Activated CD4-positive, alpha-beta memory T cell treated with anti-CD3 and anti-CD28 coated beads, Interleukin-2, amount 10 ng/mL, durations not matched to agents 7 days and 5 days (primary cell): ENCODE data around the gene MRTFA. TPM values are rescaled to one million over a fixed set of nuclear protein-coding genes. Genes with fewer than 3 reads are reported as not detected.

Source experiments
- CTCF ChIA-PET: fragments of 350-600 bp; sonication (Branson Sonifier 250); formaldehyde crosslinking; loops from one replicate; lab custom pipeline; 2021; ENCODE audit warnings: antibody characterized with exemption, inconsistent platforms; lab: Charles Lee
- POLR2A ChIA-PET: fragments of 350-600 bp; sonication (Branson Sonifier 250); formaldehyde crosslinking; loops from one replicate; lab custom pipeline; 2021; ENCODE audit warnings: antibody characterized with exemption; lab: Charles Lee
- DNase-seq: peaks from one replicate; pipeline ENCODE4 v3.0.0-alpha.2; 2020
- H3K27ac Mint-ChIP-seq: one replicate; pipeline ENCODE4 v1.8.0; 2021; ENCODE audit warnings: mild to moderate bottlenecking, mixed read lengths
- H3K27me3 Mint-ChIP-seq: one replicate; pipeline ENCODE4 v1.8.0; 2021; ENCODE audit warnings: mixed read lengths
- H3K36me3 Mint-ChIP-seq: one replicate; pipeline ENCODE4 v1.8.0; 2021; ENCODE audit warnings: low read depth, mixed read lengths
- H3K4me1 Mint-ChIP-seq: one replicate; pipeline ENCODE4 v1.8.0; 2021; ENCODE audit warnings: mixed read lengths
- H3K4me3 Mint-ChIP-seq: one replicate; pipeline ENCODE4 v1.8.0; 2021; ENCODE audit warnings: mild to moderate bottlenecking, mixed read lengths
- H3K9me3 Mint-ChIP-seq: one replicate; pipeline ENCODE4 v1.8.0; 2021; ENCODE audit warnings: mixed read lengths
- total RNA-seq, 2 experiments: library from RNA; stranded (reverse); gene quantifications; one replicate each; pipeline ENCODE4 v1.2.3, GENCODE V29; 2021

MRTFA gene
- total RNA-seq, 2 experiments from 2014 or later, result 58.5 to 61.5 TPM

- ChIA-PET CTCF (interaction anchor here (0.6 kb wide), 1 partner anchor 414 kb away, joined by 3 read pairs; no protein-coding TSS in a partner anchor), POLR2A (interaction anchor here (1.1 kb wide), 1 partner anchor 99 kb away, joined by 3 read pairs; no protein-coding TSS in a partner anchor)
- Mint-ChIP-seq H3K4me3 (no peak overlapping the region), H3K27me3 (no peaks in the 10 kb centered on the region), H3K36me3 (peaks cover 88% of the 10 kb centered on the region), H3K27ac (no peak overlapping the region), H3K4me1 (peaks cover 2% of the 10 kb centered on the region), H3K9me3 (no peaks in the 10 kb centered on the region)
- DNase-seq, result no peak
Measured at GRCh38 chr22:40363059-40363458, 273.5 kb downstream of the MRTFA start.

DNA sequence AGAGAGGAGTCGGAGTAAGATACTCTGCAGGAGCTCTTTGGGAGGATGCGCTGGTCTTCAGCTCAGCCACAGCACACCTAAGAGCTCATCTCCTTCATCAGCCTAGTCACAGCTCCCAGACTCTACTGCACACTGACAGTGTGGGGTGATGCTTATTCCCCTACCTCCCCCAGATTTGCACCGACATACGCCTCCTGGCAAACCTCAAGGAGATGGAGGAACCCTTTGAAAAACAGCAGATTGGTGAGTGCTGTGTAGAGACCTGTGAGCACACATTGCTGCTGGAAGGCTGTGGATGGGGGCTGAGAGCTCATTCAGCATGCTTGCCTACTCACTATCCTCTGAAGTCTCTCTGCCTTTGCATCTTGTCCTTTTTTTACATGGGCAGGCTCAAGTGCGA, 275.4 kb downstream of the MRTFA start:
- ChIA-PET POLR2A (interaction anchor here (1.3 kb wide), 1 partner anchor 13 kb away, joined by 3 read pairs; no protein-coding TSS in a partner anchor), CTCF (no interaction called here)
- H3K9me3 Mint-ChIP-seq, result no peaks in the 10 kb centered on the region
- H3K27me3 Mint-ChIP-seq, result no peaks in the 10 kb centered on the region
- H3K4me3 Mint-ChIP-seq, result no peak overlapping the region
- peaks cover 80% of the 10 kb centered on the region for H3K36me3 Mint-ChIP-seq
- no peak for DNase-seq
- H3K27ac Mint-ChIP-seq, result no peak overlapping the region
- H3K4me1 Mint-ChIP-seq, result peaks cover 2% of the 10 kb centered on the region

Other genes starting within 250 kb of the MRTFA start
- gene MCHR1, start 42.8 kb upstream of the MRTFA start, total RNA-seq, result not detected
- gene SLC25A17, start 182.6 kb upstream of the MRTFA start, total RNA-seq, result 10 to 100 TPM; 17.1 to 17.5 TPM
- 100 to 1,000 TPM; 138 to 142 TPM for gene ST13, start 219.9 kb upstream of the MRTFA start, total RNA-seq
- gene XPNPEP3, start 220.4 kb upstream of the MRTFA start, total RNA-seq, result 10 to 100 TPM; 11.3 to 13.2 TPM
- gene DNAJB7, start 225.4 kb upstream of the MRTFA start, total RNA-seq, result not detected